ENCODE data around the gene DCUN1D2. TPM values are rescaled to one million over a fixed set of nuclear protein-coding genes. Genes with fewer than 3 reads are reported as not detected.
"Not testable (repeated sequence)": the region's sequence is repeated elsewhere in the genome, so short reads cannot be mapped to it uniquely, and the experiment has no call there.

Gene DCUN1D2
- total RNA-seq, 1 donor from 2014 or later: 11.1 TPM

DNA sequence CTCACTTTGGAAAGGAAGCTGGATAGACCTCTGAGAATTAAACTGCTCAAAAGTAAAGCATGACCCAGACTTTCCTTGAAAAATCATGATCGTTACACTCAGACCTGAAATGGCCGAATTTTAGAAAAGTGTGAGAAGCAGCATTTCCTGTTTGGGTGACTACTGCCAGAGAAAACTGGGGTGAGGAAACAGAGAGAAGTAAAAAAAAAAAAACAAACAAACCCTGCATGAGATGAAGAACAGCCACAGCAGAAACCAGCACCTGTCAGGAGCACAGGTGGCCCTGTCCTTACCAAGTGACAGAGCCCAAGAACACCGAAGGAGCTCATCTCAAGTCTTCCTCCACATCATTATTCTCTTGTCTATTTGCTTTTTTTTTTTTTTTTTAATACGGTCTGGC is 25.2 kb downstream of the DCUN1D2 start:
- no peak for DNase-seq (ENCODE audit: low spot score)

GRCh38 chr13:113464476-113464875 is 26.0 kb downstream of the DCUN1D2 start:
- no peak for DNase-seq (ENCODE audit: low spot score)

DNA sequence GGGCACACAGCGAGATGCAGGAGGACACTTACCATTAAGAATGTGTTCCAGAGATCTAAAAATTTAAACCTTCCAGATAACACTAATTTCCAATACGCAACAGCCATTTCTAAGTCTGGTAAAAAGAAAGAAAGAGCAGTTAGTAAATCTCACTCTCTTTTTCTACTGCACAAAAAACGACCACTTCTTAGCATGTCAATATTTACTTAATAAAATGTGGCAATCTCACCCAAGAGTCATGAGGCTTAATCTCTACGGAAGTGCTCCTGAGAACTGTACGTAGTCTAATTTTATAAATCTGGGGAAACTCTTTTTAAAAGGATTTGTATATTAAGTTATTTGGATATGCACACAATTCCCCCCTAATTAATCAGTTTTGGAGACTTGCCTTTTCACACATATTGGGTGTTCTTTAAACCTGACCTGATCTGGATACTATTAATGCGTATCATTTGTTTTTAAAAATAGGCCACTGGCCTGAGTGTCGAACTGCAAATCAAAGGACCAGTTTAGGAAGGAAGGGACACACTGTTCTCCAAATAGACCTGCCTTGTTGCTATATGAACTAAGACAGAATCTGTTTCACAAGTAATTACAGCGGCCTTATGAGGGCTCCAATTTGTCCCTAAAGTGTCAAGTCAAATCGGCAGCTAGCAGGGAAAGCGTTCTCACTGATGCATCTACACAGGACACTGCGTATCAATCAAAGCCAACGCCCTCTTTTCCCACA is 29.3 kb downstream of the DCUN1D2 start:
- no peak for DNase-seq (ENCODE audit: low spot score)

GRCh38 chr13:113460599-113460998 is 29.9 kb downstream of the DCUN1D2 start:
- DNase-seq (ENCODE audit: low spot score): no peak

DNA sequence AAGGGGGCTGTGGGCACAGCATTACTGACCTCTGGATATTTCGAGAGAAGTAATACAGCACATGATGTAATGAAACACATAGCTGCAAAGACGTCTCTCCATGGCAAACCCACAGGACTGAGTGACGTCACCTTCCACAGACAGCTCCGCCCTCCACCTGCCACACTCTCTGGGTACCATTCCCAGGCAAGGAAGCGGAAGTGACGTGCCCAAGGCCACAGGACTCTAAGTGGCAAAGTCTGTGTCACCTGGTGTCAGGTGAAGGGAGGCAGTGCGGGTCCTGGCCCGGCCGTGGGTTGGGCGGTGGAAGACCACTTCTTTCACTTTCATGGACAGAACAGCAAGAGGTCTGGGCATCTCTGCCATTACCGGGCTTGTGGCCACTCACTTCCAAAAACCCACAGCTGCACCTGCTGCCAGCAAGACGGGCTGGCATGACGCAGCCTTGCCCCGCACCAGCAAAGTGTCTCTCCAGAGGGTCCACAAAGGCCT is 30.4 kb downstream of the DCUN1D2 start:
- no peak for DNase-seq (ENCODE audit: low spot score)

DNA sequence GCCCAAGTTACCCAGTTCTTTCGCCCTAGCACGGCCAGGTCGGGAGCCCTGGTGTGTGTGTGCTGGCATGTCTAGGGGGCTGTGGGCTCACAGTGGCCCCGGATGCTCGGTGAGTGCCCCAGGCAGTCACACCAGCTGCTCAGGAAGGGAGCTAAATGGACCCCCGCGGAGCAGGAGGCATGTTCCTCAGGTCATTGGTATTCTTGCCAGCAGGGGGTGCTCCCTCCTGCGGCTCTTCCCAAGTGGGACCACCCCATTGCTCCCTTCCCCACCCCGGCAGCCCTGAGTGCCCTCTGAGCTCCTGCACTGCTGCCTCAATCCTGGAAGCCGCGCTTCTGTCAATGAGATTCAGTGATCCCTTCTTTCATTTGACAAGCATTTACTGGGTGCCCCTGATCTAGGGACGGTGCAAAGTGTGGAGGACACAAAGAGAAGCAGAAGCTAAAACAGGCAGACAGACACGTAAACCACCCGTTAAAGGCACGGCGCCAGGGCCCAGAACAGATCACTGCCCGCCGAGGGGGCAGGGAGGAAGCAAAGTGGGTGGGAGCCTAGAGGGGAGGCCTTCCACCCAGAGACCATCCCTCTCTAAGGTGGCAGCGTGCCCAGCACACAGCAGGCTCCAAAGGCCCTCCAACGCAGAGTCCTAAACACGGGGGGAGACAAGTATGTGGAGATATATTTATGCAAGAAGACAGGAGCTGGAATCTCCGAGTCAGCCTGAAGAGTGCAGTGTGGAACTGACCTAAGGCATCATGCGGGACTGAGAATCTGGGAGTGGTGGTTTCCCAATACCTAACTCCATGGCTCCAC is 32.1 kb downstream of the DCUN1D2 start:
- DNase-seq (ENCODE audit: low spot score): peak; percentile 48

GRCh38 chr13:113457510-113457909 is 33.0 kb downstream of the DCUN1D2 start:
- DNase-seq (ENCODE audit: low spot score): no peak

DNA sequence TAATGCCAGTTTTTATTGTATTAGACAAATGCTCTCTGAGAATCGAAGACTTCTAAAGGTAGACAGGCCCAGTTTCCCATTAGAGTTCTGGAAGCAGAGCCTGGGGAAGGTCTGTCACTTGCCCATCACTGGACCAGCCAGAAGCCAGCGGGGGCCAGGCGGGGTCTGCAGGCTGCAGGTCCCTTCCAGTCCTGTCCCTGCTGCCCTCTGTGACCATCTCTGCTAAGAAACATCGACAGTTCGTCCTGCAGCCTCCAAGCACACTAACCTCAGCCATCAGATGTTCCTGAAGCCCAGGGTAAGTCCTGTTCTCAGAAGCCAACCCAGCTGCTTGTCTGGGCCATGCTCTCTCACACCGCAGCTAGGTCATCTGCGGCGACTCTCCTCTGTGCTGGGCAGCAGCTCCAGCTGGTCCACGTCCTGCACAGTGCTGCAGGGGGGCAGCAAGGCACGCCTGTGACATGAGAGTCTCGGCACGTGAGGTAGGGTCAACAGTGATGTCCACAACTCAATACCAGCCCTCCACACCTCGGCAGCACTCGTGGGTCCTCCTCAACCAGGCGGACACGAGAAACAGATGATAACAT is 34.3 kb downstream of the DCUN1D2 start:
- no peak for DNase-seq (ENCODE audit: low spot score)

GRCh38 chr13:113455384-113455783 is 35.1 kb downstream of the DCUN1D2 start:
- DNase-seq (ENCODE audit: low spot score): no peak

- no peak for DNase-seq (ENCODE audit: low spot score)
These were observed 35.6 kb downstream of the DCUN1D2 start for GRCh38 chr13:113454936-113455335.

DNA sequence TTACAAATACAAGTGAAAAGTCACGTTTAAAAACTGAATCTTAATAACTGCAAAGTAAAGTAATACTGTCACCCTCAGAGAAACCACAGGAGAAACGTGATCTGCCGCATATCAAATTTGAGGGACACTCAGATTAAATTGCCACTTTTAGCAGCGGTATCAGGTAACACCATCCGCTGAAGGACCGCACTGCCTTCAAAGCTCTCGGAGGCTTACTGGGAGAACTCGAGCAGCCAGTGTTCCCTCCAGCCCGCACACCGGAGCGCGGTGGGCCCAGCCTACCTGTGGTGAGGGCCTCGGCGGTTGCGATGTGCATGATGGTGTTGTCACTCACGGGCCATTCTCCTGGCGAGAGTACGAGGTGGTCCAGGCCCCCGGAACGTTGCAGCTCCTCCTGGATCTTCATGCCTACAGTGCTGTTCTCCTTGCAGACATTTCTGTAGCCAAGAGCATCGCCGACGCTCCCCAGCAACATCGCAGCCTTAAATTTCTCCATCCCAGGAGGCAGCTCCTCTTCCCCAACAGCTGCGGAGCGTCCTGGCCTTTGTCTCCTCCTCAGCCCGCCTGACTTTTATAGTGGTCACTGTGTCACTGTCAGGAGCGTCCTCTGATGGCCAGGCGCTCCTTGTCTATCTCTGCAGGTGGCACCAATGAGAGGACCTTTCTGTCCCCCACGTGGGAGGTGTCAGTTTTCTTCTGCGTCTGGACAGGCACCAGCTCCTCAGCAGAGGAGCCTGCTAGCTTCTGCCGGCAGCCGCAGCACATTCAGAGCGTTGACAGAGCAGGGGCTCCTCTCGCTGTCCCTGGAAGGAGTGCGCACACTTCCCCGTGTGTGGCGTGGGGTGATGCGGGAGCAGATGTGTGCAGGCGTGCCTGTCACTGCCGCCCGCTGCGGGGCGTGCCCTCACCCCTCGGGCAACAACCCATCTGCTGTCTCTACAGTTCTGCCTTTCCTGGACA is 37.3 kb downstream of the DCUN1D2 start, which contains the start of gene ADPRHL1:
Gene ADPRHL1 (minus strand): TSS at position 547 of the 960 bp plus-strand sequence. CDS start 51 bp downstream, at position 496.
- DNase-seq (ENCODE audit: low spot score): no peak

GRCh38 chr13:113452466-113452865 is 38.0 kb downstream of the DCUN1D2 start:
- DNase-seq (ENCODE audit: low spot score): no peak

GRCh38 chr13:113451951-113452421 is 38.5 kb downstream of the DCUN1D2 start:
- peak; percentile 13 for DNase-seq (ENCODE audit: low spot score)

- DNase-seq (ENCODE audit: low spot score): not testable (repeated sequence)
These were observed 39.5 kb downstream of the DCUN1D2 start for GRCh38 chr13:113450861-113451620.

DNA sequence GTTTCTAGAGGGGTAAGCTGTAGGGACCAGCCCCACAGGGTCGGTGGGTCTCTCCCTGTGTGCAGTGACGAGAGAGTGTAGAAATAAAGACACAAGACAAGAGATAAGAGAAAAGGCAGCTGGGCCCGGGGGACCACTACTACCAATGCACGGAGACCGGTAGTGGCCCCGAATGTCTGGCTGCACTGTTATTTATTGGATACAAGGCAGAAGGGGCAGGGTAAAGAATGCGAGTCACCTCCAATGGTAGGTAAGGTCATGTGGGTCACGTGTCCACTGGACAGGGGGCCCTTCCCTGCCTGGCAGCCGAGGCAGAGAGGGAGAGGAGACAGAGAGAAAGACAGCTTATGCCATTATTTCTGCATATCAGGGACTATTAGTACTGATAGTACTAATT is 40.2 kb downstream of the DCUN1D2 start:
- DNase-seq (ENCODE audit: low spot score): not testable (repeated sequence)

DNA sequence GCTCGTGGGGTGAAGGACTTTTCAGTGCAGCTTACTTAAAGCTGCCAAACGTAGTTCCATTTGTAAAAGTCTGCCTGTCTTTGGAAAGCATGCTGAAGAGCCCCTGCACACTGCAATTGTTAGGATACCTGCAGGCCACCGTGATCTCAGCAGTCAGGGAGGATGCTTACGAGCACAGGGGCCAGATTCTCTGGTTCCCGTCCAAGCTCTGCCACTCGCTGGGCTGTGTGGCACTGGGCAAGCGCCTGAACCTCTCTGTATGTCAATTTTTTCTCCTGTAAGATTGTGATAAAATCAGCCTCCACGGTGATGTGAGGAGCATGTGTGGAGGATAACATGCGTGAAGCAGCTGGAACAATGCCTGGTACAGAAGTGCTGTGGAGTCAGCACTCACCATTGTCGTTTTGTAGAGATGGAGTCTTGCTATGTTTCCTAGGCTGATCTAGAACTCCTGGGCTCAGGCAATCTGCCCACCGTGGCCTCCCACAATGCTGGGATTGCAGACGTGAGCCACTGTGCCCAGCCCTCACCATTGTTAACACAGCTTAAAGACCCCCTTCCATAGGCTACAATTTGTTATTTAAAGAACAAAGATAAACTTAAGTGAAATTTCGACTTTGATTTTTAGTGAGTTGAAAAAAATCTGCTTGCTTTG is 40.7 kb downstream of the DCUN1D2 start:
- no peak for DNase-seq (ENCODE audit: low spot score)

GRCh38 chr13:113448885-113449692 is 41.4 kb downstream of the DCUN1D2 start:
- no peak for DNase-seq (ENCODE audit: low spot score)

DNA sequence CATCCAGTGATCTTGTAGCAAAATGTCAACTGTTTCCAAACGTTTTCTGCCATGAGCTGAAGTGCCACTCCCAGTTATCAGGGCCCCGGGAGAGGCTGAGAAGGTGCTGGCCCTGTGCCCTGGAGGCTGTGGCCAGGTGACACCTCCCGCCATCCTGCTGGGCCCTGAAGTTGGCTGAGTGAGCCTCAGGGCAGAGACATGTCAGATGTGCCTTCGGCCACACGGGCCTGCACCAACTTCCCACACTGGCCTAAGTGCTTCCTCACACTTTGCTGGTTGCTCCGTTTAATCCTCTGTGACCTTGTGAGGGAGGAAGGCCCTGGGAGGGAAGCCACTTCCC is 42.0 kb downstream of the DCUN1D2 start:
- no peak for DNase-seq (ENCODE audit: low spot score)

DNA sequence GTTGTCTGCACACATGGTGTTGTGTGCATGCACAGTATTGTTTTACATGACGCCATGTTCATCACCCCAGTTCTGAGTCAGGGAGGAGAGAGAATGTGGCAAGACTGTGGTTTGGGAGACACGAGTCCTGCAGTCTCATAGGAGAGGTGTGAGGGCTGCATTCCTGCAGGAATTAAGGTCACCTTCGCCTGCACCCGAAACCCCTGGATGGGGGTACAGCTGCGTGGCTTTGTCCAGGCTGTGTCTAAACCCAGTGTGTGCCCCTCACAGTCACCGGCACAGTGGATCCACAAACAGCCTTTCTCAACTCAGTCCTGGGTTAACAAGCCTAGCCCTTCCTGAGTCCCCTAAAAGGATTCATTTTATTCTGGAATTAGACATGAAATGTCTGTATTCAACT is 42.9 kb downstream of the DCUN1D2 start:
- DNase-seq (ENCODE audit: low spot score): no peak
